ENCODE data around the gene AP1S1. TPM values are rescaled to one million over a fixed set of nuclear protein-coding genes. Genes with fewer than 3 reads are reported as not detected.

AP1S1 gene
- total and polyA plus RNA-seq, 2 donors (not counting 1 experiment from before 2014, with no cell fraction given), result 10.3 to 16.3 TPM

DNA sequence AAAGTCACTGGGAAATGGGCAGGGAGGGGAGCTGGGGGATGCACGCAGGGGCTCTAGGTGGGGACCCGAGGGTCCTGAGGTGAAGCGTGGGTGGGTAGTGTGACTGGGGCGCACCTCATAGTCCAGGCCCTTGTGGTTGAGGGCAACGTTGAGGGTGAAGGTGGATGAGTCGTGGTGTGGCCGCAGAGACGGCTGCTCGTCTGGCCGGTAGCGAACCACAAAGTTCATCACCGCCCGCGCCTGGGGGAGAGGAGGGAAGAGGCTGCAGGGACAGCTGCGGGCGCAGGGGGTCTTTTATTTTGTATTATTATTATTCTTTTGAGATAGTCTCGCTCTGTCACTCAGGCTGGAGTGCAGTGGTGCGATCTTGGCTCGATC is 52.4 kb downstream of the AP1S1 start:
- TF ChIP-seq EZH2 (IDR thresholded peaks at IDR 0.05; ENCODE audit: borderline replicate concordance, insufficient read depth, low read depth, low read length, poor library complexity, severe bottlenecking) (no peak), CTCF (IDR thresholded peaks at IDR 0.05) (no peak)
- H3K4me1 ChIP-seq (ENCODE audit: control insufficient read depth in 2 of 2, insufficient read depth in 2 of 2, low read length in 2 of 2), result peaks cover 12 to 18% of the 10 kb centered on the region in 2 donors
- H3K4me2 ChIP-seq (replicated peaks; ENCODE audit: low read depth, low read length, poor library complexity, severe bottlenecking), result no peak overlapping the region
- ATAC-seq (ENCODE audit: low read depth) (no peak), DNase-seq (no peak)
- H3K9me3 Mint-ChIP-seq (ENCODE audit: insufficient read depth), result no peaks in the 10 kb centered on the region
- H3K4me3 Mint-ChIP-seq, result no peak overlapping the region
- H4K20me1 ChIP-seq (ENCODE audit: control insufficient read depth, insufficient read depth, low read length, poor library complexity, severe bottlenecking), result no peaks in the 10 kb centered on the region
- peaks cover 0 to 13% (median 6%) of the 10 kb centered on the region in 4 experiments for H3K27me3 ChIP-seq (replicated peaks in 1 of 4; ENCODE audit: control extremely low read depth in 1 of 4, control insufficient read depth in 3 of 4, insufficient read depth in 4 of 4, low read length in 3 of 4)
- no peak overlapping the region for H3K4me3 ChIP-seq (ENCODE audit: control extremely low read depth in 1 of 5, extremely low read depth in 1 of 5, insufficient read depth in 1 of 5, low read depth in 2 of 5, low read length in 4 of 5)
- H3K27ac Mint-ChIP-seq, result no peak overlapping the region
- POLR2A ChIA-PET, result no interaction called here
- peaks cover 0 to 13% of the 10 kb centered on the region in 2 experiments for H3K36me3 ChIP-seq (replicated peaks in 1 of 2; ENCODE audit: control extremely low read depth in 1 of 2, control insufficient read depth in 1 of 2, extremely low read depth in 1 of 2, insufficient read depth in 2 of 2, low read length in 1 of 2)
- peaks cover 10% of the 10 kb centered on the region for H3K27me3 Mint-ChIP-seq
- peaks cover 19% of the 10 kb centered on the region for H3K4me1 Mint-ChIP-seq
- intact Hi-C loops (cut with micrococcal nuclease), result no loop called here
- H2AFZ ChIP-seq (ENCODE audit: insufficient read depth, low read depth, low read length, poor library complexity, severe bottlenecking), result no peak overlapping the region
- H3K79me2 ChIP-seq (ENCODE audit: control insufficient read depth, insufficient read depth, low read length), result no peaks in the 10 kb centered on the region
- peaks cover 0 to 3% (median 0%) of the 10 kb centered on the region in 3 donors for H3K9me3 ChIP-seq (ENCODE audit: control extremely low read depth in 1 of 3, control insufficient read depth in 2 of 3, insufficient read depth in 1 of 3, low read length in 2 of 3)
- 85% methylated on average over 6 of the region's 19 CpGs for WGBS (ENCODE audit: insufficient coverage)
- no peak overlapping the region for H3K9ac ChIP-seq (ENCODE audit: low read length)
- no peak overlapping the region for H3K27ac ChIP-seq (ENCODE audit: low read length in 2 of 2)
- CTCF ChIA-PET, result interaction anchor here (1.3 kb wide), 1 partner anchor 76 kb away, joined by 3 read pairs; no protein-coding TSS in a partner anchor

DNA sequence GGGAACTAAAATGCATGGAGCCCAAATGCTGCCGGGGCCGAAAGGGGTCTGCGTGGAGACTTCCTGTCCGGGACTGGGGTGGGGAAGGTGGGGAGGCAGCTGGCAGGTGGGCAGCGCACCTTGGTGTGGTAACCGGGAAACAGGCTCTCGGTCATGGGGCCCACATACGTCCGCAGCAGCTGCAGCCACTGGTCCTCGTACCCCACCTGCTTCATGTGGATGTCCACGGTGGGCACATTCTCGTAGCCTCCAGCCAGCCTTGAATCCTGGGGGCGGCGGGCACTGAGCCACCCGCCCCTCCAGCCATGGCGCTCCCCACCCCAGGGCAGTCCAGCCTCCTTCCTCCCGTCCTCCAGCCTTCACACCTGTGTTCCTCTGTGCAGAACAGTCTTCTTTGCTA is 53.2 kb downstream of the AP1S1 start:
- 97% methylated on average over 17 of the region's 17 CpGs for WGBS (ENCODE audit: insufficient coverage)
- H3K4me2 ChIP-seq (replicated peaks; ENCODE audit: low read depth, low read length, poor library complexity, severe bottlenecking), result no peak overlapping the region
- no peak overlapping the region for H2AFZ ChIP-seq (ENCODE audit: insufficient read depth, low read depth, low read length, poor library complexity, severe bottlenecking)
- H3K9me3 Mint-ChIP-seq (ENCODE audit: insufficient read depth), result no peaks in the 10 kb centered on the region
- H3K79me2 ChIP-seq (ENCODE audit: control insufficient read depth, insufficient read depth, low read length), result no peaks in the 10 kb centered on the region
- no peak overlapping the region for H3K4me3 Mint-ChIP-seq
- no peak overlapping the region for H3K4me3 ChIP-seq (ENCODE audit: control extremely low read depth in 1 of 5, extremely low read depth in 1 of 5, insufficient read depth in 1 of 5, low read depth in 2 of 5, low read length in 4 of 5)
- intact Hi-C loops (cut with micrococcal nuclease), result no loop called here
- peaks cover 0 to 5% (median 2%) of the 10 kb centered on the region in 4 experiments for H3K27me3 ChIP-seq (replicated peaks in 1 of 4; ENCODE audit: control extremely low read depth in 1 of 4, control insufficient read depth in 3 of 4, insufficient read depth in 4 of 4, low read length in 3 of 4)
- peaks cover 6 to 10% of the 10 kb centered on the region in 2 donors for H3K4me1 ChIP-seq (ENCODE audit: control insufficient read depth in 2 of 2, insufficient read depth in 2 of 2, low read length in 2 of 2)
- ChIA-PET CTCF (interaction anchor here (0.9 to 1.3 kb wide), 2 partner anchors 15 to 75 kb away, joined by 3 to 4 read pairs; no protein-coding TSS in a partner anchor), POLR2A (no interaction called here)
- H3K27ac Mint-ChIP-seq, result no peak overlapping the region
- H3K27ac ChIP-seq (ENCODE audit: low read length in 2 of 2), result no peak overlapping the region
- H3K27me3 Mint-ChIP-seq, result peaks cover 10% of the 10 kb centered on the region
- H4K20me1 ChIP-seq (ENCODE audit: control insufficient read depth, insufficient read depth, low read length, poor library complexity, severe bottlenecking), result no peaks in the 10 kb centered on the region
- peaks cover 15% of the 10 kb centered on the region for H3K4me1 Mint-ChIP-seq
- H3K9ac ChIP-seq (ENCODE audit: low read length), result no peak overlapping the region
- no peaks in the 10 kb centered on the region for H3K9me3 ChIP-seq (ENCODE audit: control extremely low read depth in 1 of 3, control insufficient read depth in 2 of 3, insufficient read depth in 1 of 3, low read length in 2 of 3)
- H3K36me3 ChIP-seq (replicated peaks in 1 of 2; ENCODE audit: control extremely low read depth in 1 of 2, control insufficient read depth in 1 of 2, extremely low read depth in 1 of 2, insufficient read depth in 2 of 2, low read length in 1 of 2), result peaks cover 0 to 16% of the 10 kb centered on the region in 2 experiments
- ATAC-seq (ENCODE audit: low read depth) (no peak), DNase-seq (no peak)
- TF ChIP-seq CTCF (IDR thresholded peaks at IDR 0.05) (no peak), EZH2 (IDR thresholded peaks at IDR 0.05; ENCODE audit: borderline replicate concordance, insufficient read depth, low read depth, low read length, poor library complexity, severe bottlenecking) (no peak)
